HL-60 (cell line): ENCODE data around the gene IRGQ.
"Not testable (repeated sequence)": the region's sequence is repeated elsewhere in the genome, so short reads cannot be mapped to it uniquely, and the experiment has no call there.

ENCODE experiments used
- DNase-seq, 2 experiments: peaks; one replicate each; pipeline ENCODE4 v3.0.0-alpha.2; 2010 to 2020; ENCODE audit warnings: low read depth in 1 of 2, low spot score in 1 of 2
- H3K27ac ChIP-seq: fragments of 250-450 bp; sonication (Bioruptor Pico); replicated peaks from 2 replicates; pipeline ENCODE4 v1.5.1; 2020; ENCODE audit warnings: mild to moderate bottlenecking, moderate library complexity
- H3K27me3 ChIP-seq: fragments of 250-450 bp; sonication (Bioruptor Pico); 2 replicates; pipeline ENCODE4 v1.5.1; 2021; ENCODE audit warnings: mild to moderate bottlenecking, moderate library complexity; ENCODE audit not compliant: insufficient read depth, poor library complexity, severe bottlenecking
- H3K4me3 ChIP-seq: replicated peaks from 2 replicates; pipeline ENCODE4 v1.5.1; 2011; ENCODE audit warnings: mild to moderate bottlenecking, control low read depth, low read length; ENCODE audit not compliant: insufficient read depth
- GABPA ChIP-seq: IDR thresholded peaks from 2 replicates; pipeline ENCODE4 v1.6.1; 2012; ENCODE audit warnings: low read depth
- POLR2AphosphoS5 ChIP-seq: IDR thresholded peaks from 2 replicates; pipeline ENCODE4 v1.6.1; 2012; ENCODE audit warnings: low read depth
- REST ChIP-seq: IDR thresholded peaks from 2 replicates; pipeline ENCODE4 v1.6.1; 2012; ENCODE audit warnings: low read depth; ENCODE audit not compliant: insufficient replicate concordance
- SPI1 ChIP-seq: IDR thresholded peaks from 2 replicates; pipeline ENCODE4 v1.6.1; 2012; ENCODE audit warnings: low read depth, mild to moderate bottlenecking, borderline replicate concordance
- TF ChIP-seq, protein P1 (sequence below): IDR thresholded peaks from one replicate; pipeline ENCODE4 v1.5.1; 2011; ENCODE audit warnings: low read length, control low read depth, inconsistent platforms; ENCODE audit not compliant: insufficient read depth

Gene IRGQ

GRCh38 chr19:43589277-43589676 is 6.7 kb downstream of the IRGQ start:
- no peaks in the 10 kb centered on the region for H3K27me3 ChIP-seq
- H3K4me3 ChIP-seq = no peak overlapping the region
- TF ChIP-seq POLR2AphosphoS5 (no peak), SPI1 (no peak)
- H3K27ac ChIP-seq = no peak overlapping the region
- DNase-seq = no peak

GRCh38 chr19:43587029-43587428 is 8.9 kb downstream of the IRGQ start:
- not testable (repeated sequence) for H3K27ac ChIP-seq, H3K27me3 ChIP-seq, DNase-seq, H3K4me3 ChIP-seq

DNA sequence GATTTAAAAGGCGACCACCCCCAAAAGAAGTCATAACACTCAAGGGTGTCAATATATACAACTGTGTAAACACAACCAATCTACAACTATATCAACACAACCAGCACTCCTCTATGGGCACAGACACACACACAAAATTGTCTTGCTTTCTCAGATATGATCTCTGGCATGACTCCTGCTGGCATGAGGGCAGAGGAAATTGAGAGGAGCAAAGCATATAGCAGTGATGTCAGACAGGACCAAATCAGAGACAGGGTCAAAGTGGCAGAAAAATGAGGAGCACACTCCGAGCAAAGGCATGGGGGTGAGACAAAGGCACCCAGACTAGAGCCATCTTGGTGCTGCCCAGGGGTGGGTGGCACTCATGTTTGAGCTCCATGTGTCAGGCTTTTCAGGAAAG is 9.6 kb downstream of the IRGQ start:
- Histone ChIP-seq H3K27ac (no peak overlapping the region), H3K4me3 (no peak overlapping the region), H3K27me3 (no peaks in the 10 kb centered on the region)
- no peak for DNase-seq
- TF ChIP-seq REST (no peak), GABPA (no peak), POLR2AphosphoS5 (no peak), SPI1 (no peak)
- TF ChIP-seq, protein P1, sequence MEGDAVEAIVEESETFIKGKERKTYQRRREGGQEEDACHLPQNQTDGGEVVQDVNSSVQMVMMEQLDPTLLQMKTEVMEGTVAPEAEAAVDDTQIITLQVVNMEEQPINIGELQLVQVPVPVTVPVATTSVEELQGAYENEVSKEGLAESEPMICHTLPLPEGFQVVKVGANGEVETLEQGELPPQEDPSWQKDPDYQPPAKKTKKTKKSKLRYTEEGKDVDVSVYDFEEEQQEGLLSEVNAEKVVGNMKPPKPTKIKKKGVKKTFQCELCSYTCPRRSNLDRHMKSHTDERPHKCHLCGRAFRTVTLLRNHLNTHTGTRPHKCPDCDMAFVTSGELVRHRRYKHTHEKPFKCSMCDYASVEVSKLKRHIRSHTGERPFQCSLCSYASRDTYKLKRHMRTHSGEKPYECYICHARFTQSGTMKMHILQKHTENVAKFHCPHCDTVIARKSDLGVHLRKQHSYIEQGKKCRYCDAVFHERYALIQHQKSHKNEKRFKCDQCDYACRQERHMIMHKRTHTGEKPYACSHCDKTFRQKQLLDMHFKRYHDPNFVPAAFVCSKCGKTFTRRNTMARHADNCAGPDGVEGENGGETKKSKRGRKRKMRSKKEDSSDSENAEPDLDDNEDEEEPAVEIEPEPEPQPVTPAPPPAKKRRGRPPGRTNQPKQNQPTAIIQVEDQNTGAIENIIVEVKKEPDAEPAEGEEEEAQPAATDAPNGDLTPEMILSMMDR = no peak

DNA sequence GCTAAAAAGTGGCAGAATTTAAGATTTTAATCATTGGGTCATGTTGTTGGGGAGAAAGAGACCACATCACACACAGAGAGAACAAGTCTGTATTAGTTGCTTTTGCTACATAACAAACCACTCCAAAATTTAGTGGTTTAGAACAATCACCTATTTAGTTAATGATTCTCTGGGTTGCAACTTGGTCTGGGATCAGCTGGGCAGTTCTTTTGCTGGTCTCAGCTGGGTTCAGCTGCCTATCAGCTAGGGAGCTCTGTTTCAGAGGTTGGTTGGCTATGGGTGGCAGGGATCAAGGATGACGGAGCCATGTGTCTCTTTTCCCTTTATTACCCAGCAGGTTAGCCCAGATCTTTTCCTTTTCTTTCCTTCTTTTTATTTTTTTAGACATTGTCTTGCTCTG is 11.4 kb downstream of the IRGQ start:
- no peak for DNase-seq
- no peak overlapping the region for H3K4me3 ChIP-seq
- H3K27ac ChIP-seq = no peak overlapping the region; the same call in 1 of the 2 replicates

More for the DNA sequence above, 11.4 kb downstream of the IRGQ start:
- TF ChIP-seq SPI1 (no peak), POLR2AphosphoS5 (no peak), REST (no peak), GABPA (no peak)
- TF ChIP-seq, protein P1 = no peak
- H3K27me3 ChIP-seq = no peaks in the 10 kb centered on the region
